Central memory CD4-positive, alpha-beta T cell (primary cell): ENCODE measurements around the gene OOSP2.

Source experiments
- DNase-seq: peaks from one replicate; pipeline ENCODE4 v3.0.0; 2022

The OOSP2 gene

DNA sequence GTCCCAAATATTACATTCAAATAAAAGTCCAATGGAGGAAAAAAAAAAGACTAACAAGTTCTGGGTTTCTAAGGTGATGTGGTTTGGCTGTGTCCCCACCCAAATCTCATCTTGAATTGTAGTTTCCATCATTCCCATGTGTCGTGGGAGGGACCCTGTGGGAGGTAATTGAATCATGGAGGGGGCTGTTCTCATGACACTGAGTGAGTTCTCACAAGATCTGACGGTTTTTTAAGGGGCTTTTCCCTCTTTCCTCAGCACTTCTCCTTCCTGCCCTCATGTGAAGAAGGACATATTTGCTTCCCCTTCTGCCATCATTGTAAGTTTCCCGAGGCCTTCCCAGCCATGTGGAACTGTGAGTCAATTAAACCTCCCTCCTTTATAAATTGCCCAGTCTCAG, 40.3 kb downstream of the OOSP2 start:
- no peak for DNase-seq

DNA sequence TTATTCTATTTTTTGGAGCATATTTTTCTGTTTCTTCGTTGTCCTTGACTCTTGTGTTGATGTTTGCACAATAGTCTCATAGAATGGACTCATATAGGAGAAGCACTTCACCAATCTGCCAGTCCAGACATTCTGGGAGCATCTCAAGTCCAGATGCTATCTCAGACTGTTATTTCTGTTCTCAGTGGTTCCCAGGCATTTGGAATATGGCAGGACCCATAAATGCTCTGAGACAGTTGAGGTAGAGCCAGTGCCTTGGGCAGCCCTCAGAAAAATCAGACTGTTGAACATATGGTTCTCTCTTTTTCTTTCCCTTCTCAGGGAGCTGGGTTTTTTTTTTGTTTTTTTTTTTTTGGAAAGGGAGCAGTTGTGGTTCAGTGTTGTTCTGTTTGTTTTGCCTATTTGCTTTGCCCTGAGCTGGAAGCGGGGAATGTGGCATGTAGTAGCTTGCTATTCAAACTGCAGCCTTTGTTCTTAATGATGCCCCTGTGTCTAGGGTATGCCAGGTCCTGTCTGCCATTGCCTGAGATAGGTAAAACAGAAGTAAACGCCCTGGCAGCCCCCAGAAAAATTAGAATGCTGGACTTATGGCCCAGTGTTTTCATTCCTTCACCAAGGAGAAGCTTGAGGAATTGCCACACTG, 44.5 kb downstream of the OOSP2 start:
- DNase-seq, result no peak

DNA sequence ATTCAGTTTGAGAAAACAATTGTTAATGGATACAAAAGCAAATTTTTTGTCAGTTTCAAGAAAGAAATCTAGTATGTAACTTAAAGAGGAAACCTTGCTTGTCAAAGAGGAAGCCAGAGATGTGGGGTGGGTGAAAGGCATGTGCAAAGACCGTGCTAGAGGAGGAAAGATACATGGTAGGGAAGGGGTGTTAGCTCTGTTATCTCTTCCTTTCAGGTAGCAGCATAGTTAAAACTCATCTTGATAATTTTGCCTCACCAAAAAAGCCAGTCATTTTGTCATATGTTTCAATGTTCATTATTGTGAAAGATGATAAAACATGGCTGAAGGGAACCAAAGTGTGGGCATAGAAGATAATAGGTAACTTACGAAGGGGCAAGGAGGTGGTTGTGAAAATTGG, 45.7 kb downstream of the OOSP2 start:
- DNase-seq, result no peak

DNA sequence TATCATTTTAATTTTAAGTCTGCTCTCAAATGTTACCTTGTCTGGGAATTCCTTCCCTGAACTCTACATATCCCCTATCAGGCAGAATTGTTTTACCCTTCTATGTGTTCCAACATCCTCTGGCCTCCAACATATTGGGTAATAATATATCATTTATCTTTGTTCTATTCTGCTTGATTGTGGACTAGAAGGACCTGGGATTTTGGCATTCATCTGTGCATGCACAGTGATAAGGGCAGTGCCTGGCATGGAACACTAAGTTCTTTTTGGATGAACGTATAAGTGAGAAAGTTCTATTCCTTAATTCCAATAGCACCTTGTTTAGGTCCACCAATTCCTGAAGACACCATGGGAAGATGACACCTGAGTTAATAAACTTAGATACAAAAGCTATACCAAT, 47.0 kb downstream of the OOSP2 start:
- no peak for DNase-seq

DNA sequence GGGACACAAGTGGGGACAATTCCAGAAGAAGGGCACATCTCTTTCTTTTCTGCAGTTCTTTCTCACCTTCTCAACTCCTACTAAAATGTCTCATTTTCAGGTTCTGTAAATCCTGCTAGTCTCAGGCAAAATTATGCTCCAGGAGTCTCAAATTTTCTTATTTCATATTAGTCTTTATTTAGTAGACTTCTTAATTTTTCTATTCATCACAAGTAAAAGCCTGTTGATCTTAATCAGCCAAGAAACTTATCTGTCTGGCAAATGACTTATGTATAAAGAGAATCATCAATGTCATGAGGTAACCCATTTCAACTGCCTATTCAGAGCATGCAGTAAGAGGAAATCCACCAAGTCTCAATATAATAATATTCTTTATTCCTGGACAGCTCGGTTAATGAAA, 48.2 kb downstream of the OOSP2 start, which contains the start of gene MS4A2:
Gene MS4A2, plus strand, starts transcription at position 301 of the 400 bp plus-strand sequence. CDS start 102 bp downstream, outside the sequence.
- DNase-seq, result no peak

DNA sequence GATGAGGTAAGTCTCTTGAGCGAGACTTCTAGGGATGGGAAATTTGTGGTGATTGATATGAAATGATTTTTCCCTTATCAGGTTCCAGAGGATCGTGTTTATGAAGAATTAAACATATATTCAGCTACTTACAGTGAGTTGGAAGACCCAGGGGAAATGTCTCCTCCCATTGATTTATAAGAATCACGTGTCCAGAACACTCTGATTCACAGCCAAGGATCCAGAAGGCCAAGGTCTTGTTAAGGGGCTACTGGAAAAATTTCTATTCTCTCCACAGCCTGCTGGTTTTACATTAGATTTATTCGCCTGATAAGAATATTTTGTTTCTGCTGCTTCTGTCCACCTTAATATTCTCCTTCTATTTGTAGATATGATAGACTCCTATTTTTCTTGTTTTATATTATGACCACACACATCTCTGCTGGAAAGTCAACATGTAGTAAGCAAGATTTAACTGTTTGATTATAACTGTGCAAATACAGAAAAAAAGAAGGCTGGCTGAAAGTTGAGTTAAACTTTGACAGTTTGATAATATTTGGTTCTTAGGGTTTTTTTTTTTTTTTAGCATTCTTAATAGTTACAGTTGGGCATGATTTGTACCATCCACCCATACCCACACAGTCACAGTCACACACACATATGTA, 55.4 kb downstream of the OOSP2 start:
- DNase-seq, result no peak

DNA sequence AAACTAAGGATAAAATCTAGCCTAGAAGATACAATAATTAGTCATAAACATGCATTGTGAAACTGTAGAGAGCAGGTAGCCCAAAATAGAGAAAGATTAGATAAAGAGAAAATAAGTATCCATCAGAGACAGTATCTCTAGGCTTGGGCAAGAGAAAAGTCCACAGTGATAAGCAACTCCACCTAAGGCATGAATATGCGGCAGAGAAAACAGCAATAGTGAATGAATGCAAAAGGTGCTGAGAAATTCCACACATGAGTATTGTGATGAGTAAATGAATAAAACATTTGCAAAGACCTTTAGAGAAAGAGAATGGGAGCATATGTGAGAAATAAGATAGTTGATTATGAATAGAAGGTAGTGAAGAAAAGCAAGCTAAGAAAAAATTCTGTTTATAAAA, 57.0 kb downstream of the OOSP2 start:
- DNase-seq, result no peak
